Neural crest cell (in vitro differentiated cells): ENCODE measurements around the gene JKAMP. TPM values are rescaled to one million over a fixed set of nuclear protein-coding genes. Genes with fewer than 3 reads are reported as not detected.

Source experiments
- DNase-seq: peaks from one replicate; pipeline ENCODE4 v3.0.0; 2021; ENCODE audit warnings: low read depth, mixed read lengths, low spot score
- H3K27ac Mint-ChIP-seq: one replicate; pipeline ENCODE4 v1.8.0; 2021; ENCODE audit warnings: mild to moderate bottlenecking, mixed read lengths; ENCODE audit not compliant: unreplicated experiment
- H3K27me3 Mint-ChIP-seq: 2 replicates; pipeline ENCODE4 v1.8.0; 2021; ENCODE audit warnings: low read depth, mild to moderate bottlenecking, mixed read lengths
- H3K36me3 Mint-ChIP-seq: 2 replicates; pipeline ENCODE4 v1.8.0; 2021; ENCODE audit warnings: low read depth, mild to moderate bottlenecking, mixed read lengths
- H3K4me1 Mint-ChIP-seq: 2 replicates; pipeline ENCODE4 v1.8.0; 2021; ENCODE audit warnings: mixed read lengths
- H3K4me3 Mint-ChIP-seq: one replicate; pipeline ENCODE4 v1.8.0; 2021; ENCODE audit warnings: mild to moderate bottlenecking, mixed read lengths
- H3K9me3 Mint-ChIP-seq: 2 replicates; pipeline ENCODE4 v1.8.0; 2021; ENCODE audit warnings: mixed read lengths
- total RNA-seq: library from RNA; stranded (reverse); gene quantifications from 2 replicates; pipeline ENCODE4 v1.2.1, GENCODE V29; 2021
- TF ChIP-seq, protein P1 (sequence below): fragments of 200-600 bp; sonication (generic); conservative IDR thresholded peaks from 2 replicates; pipeline ENCODE4 v1.5.0; 2021; ENCODE audit warnings: antibody characterized with exemption, mild to moderate bottlenecking

The JKAMP gene
- total RNA-seq, 1 donor from 2014 or later, result 43.6 TPM

DNA sequence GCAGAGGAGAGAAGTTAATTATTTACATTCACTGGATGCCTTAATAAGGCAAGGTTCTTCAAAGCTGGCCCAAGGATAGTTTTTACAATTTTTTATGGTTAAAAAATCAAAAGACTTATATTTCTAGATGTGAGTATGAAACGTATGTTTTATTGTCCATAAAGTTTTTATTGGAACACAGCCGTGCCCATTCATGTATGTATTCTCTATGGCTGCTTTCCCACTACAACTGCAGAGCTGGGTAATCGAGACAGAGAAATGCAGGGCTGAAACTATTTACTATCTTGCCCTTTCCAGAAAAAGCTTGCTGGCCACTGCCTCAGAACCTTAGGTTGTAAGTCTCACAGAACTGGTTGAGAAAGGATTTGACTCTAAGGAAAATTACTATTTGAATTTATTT, 16.4 kb downstream of the JKAMP start:
- no peaks in the 10 kb centered on the region for H3K4me1 Mint-ChIP-seq
- TF ChIP-seq, protein P1, sequence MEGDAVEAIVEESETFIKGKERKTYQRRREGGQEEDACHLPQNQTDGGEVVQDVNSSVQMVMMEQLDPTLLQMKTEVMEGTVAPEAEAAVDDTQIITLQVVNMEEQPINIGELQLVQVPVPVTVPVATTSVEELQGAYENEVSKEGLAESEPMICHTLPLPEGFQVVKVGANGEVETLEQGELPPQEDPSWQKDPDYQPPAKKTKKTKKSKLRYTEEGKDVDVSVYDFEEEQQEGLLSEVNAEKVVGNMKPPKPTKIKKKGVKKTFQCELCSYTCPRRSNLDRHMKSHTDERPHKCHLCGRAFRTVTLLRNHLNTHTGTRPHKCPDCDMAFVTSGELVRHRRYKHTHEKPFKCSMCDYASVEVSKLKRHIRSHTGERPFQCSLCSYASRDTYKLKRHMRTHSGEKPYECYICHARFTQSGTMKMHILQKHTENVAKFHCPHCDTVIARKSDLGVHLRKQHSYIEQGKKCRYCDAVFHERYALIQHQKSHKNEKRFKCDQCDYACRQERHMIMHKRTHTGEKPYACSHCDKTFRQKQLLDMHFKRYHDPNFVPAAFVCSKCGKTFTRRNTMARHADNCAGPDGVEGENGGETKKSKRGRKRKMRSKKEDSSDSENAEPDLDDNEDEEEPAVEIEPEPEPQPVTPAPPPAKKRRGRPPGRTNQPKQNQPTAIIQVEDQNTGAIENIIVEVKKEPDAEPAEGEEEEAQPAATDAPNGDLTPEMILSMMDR, result no peak

GRCh38 chr14:59503256-59503655, 18.9 kb downstream of the JKAMP start:
- H3K27me3 Mint-ChIP-seq, result no peaks in the 10 kb centered on the region
- no peak overlapping the region for H3K27ac Mint-ChIP-seq
- peaks cover 13% of the 10 kb centered on the region for H3K4me1 Mint-ChIP-seq
- DNase-seq, result no peak
- no peak overlapping the region for H3K4me3 Mint-ChIP-seq
- TF ChIP-seq, protein P1, result no peak
- H3K9me3 Mint-ChIP-seq, result no peaks in the 10 kb centered on the region
- H3K36me3 Mint-ChIP-seq, result no peaks in the 10 kb centered on the region

More for the DNA sequence above, 16.4 kb downstream of the JKAMP start:
- H3K27me3 Mint-ChIP-seq, result no peaks in the 10 kb centered on the region
- no peaks in the 10 kb centered on the region for H3K36me3 Mint-ChIP-seq
- no peak overlapping the region for H3K4me3 Mint-ChIP-seq
- no peak overlapping the region for H3K27ac Mint-ChIP-seq
- DNase-seq, result no peak
- H3K9me3 Mint-ChIP-seq, result no peaks in the 10 kb centered on the region

DNA sequence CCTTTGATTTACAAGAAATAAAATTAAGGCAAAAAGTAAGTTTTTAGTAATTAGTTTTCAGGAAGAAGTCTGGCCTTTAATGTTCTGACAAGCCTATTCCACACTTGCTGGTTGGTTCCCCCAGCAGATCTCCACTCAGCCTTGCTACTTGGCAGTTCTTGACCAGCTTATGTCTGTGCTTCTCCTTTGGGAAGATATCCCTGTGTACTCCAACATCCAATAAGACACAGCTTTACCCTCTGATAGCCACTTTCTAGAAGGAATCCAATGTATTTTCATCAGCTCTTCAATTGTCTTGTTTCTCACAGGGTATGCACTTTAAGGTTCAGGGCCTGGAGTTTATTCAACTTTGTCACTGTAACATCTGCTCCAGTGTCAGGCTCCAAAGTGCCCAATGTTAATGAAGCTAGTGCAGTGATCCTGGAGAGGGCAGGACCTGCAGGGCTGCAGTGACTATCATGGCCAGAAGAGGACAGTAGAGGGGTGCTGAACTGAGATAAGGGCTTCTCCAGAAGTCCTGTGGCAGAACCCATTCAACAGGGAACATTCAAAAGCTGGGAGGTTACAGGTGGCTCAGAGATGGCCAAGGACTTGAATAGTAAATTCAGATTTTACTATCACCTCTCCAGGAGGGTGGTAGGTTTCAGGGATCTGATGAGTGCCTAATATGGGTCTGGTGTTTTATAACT, 22.9 kb downstream of the JKAMP start:
- H3K36me3 Mint-ChIP-seq, result no peaks in the 10 kb centered on the region
- no peaks in the 10 kb centered on the region for H3K27me3 Mint-ChIP-seq
- TF ChIP-seq, protein P1, result peak; percentile 82
- H3K4me1 Mint-ChIP-seq, result peaks cover 18% of the 10 kb centered on the region
- no peaks in the 10 kb centered on the region for H3K9me3 Mint-ChIP-seq
- H3K27ac Mint-ChIP-seq, result no peak overlapping the region
- peak; percentile 69 for DNase-seq
- H3K4me3 Mint-ChIP-seq, result no peak overlapping the region

- TF ChIP-seq, protein P1, result no peak
- Mint-ChIP-seq H3K4me1 (peaks cover 20% of the 10 kb centered on the region), H3K9me3 (no peaks in the 10 kb centered on the region), H3K4me3 (no peak overlapping the region), H3K27ac (no peak overlapping the region), H3K36me3 (no peaks in the 10 kb centered on the region), H3K27me3 (no peaks in the 10 kb centered on the region)
- no peak for DNase-seq
These were observed 23.4 kb downstream of the JKAMP start for GRCh38 chr14:59507752-59508103.

- peaks cover 3% of the 10 kb centered on the region for H3K9me3 Mint-ChIP-seq
- TF ChIP-seq, protein P1, result no peak
- no peak for DNase-seq
- H3K27me3 Mint-ChIP-seq, result no peaks in the 10 kb centered on the region
- H3K27ac Mint-ChIP-seq, result no peak overlapping the region
- H3K4me3 Mint-ChIP-seq, result no peak overlapping the region
- no peaks in the 10 kb centered on the region for H3K36me3 Mint-ChIP-seq
- peaks cover 20% of the 10 kb centered on the region for H3K4me1 Mint-ChIP-seq
These were observed 24.8 kb downstream of the JKAMP start for GRCh38 chr14:59509101-59509500.
